ENCODE results near the gene ETNK2.

DNA sequence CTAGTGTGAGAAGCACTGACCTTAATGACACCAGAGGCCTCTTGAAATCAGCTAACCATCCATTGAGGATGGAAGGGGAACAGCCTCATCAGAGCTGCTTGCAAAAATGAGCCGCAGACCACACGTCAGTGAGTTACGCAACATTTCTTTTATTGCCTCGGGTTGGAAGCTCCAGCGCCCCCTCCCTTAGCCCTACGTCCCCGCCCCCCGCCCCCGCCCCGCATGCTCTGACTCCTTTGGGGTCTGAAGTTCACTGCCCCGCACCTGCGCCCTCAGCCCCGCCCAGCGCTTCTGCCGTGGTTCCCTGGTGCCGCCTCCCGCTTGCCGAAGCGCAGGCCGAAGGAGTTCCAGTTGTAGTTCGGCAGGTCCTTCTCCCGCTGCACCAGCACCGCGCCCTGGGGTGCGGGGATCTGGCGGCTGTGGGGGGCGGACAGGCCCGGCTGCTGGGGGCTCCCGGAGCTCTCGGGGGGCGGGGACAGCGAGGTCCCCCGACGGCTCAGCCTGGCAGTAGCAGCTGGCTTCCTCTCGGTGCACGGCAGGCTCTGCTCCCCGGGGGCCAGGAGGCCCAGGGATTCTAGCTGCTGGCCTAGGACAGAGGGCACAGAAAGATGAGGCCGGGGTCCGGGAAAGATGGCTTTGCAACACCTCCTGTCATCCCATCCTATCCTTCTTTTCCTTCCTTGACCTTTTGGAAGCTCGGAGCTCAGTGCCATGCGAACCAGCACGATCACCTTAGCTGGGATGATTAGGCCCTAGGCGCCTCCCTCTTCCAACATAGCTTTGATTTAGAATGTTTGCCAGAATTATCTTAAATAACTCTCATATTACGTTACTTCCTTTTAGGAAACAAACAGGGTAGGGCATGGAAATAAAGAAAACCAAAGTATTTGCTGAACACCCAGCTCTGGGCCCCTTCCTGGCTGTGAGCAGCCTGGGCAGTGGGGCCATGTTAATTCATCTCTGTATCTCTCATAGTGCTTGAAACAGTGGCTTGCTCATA, 38.7 kb upstream of the ETNK2 start:
- TF ChIP-seq FOXP2 (optimal IDR thresholded peaks at IDR 0.05; ENCODE audit: control extremely low read depth, extremely low read length, insufficient read depth), result no peak
- TF ChIP-seq EZH2 (IDR thresholded peaks at IDR 0.05), result no peak
